ENCODE results near the gene ADAP2.
"Not testable (repeated sequence)": the region's sequence is repeated elsewhere in the genome, so short reads cannot be mapped to it uniquely, and the experiment has no call there.

ADAP2 gene

DNA sequence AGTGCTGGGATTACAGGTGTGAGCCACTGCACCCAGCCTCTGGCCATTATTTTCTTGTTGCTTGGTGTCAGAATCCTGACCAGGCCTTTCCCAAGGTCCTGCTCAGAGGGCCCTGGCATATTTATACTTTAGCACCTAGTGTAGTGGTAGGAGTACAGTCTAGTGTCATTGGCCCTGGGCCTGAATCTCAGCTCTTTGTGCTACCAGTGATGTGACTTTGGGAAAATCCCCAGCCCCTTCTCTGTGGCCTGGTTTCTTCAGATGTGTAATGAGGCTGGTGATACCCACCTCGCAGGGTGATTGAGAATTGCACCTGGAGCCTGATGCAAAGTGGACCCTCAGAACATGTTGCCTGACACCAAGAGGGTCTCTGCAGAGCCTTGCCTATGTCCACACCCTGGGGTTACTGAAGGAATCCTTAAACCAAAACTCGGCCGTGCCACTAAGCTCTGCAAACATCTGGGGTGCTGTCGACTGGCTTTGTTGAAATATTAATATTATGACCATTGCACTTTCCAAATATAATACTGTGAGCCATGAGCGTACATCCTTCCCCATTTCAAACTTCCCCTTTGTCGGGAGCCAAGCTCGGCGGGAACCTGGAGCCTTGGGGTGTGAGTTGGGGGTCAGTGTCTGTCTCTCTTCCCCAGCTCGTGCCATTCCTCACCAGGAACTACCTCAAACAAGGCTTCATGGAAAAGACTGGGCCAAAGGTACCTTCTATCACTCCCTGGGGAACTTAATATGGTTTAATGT lies 31.1 kb downstream of the ADAP2 start:
- no peak overlapping the region for H3K27ac ChIP-seq (ENCODE audit: insufficient read depth, low read length, poor library complexity, severe bottlenecking)
- no peak for DNase-seq

DNA sequence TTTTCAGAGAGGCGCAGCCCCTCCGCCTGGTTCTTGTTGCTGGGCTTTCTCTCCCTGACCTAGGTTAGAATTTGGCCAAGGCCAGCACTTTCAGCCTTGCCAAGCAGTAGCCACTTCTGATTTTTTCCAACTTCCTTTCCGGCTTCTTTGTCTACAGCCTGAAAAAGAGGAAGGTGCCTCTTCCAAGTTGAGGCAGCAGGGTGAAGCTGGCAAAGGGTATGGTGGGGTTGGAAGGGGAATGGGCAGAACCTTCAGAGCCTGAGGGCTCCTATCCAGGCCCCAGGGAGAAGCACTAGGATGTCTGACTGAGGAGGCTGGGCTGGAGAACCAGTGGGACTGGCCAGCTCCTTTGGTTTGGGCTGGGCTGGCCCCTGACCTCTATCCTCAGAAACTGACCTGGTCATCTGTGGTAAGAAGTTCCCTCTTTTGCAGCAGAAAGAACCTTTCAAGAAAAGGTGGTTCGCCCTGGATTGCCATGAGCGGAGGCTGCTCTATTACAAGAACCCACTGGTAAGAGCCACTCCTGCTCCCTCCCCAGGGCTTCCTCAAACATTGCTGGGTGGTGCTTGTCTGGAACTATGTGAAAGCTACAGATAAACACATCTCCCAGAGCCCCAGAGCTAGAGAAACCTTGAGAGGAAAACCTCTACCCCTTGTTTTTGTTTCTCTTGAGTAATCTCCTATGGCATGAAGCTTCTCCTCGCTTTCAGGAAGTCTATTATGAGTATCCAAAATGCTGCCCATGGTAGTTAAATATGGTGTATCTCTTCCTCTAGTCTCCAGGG lies 32.5 kb downstream of the ADAP2 start:
- no peak for DNase-seq
- Histone ChIP-seq H3K27ac (ENCODE audit: insufficient read depth, low read length, poor library complexity, severe bottlenecking) (no peak overlapping the region), H3K36me3 (ENCODE audit: control insufficient read depth, insufficient read depth, low read length) (no peaks in the 10 kb centered on the region), H3K9me3 (ENCODE audit: control insufficient read depth, low read length) (no peaks in the 10 kb centered on the region), H3K27me3 (replicated peaks; ENCODE audit: control insufficient read depth, insufficient read depth, low read length, poor library complexity, severe bottlenecking) (no peaks in the 10 kb centered on the region), H3K4me3 (ENCODE audit: insufficient read depth, low read depth, low read length, poor library complexity, severe bottlenecking) (no peak overlapping the region), H3K4me1 (ENCODE audit: control insufficient read depth, insufficient read depth, low read length, poor library complexity, severe bottlenecking) (no peaks in the 10 kb centered on the region)

More for the DNA sequence above, 31.1 kb downstream of the ADAP2 start:
- Histone ChIP-seq H3K4me1 (ENCODE audit: control insufficient read depth, insufficient read depth, low read length, poor library complexity, severe bottlenecking) (no peaks in the 10 kb centered on the region), H3K27me3 (replicated peaks; ENCODE audit: control insufficient read depth, insufficient read depth, low read length, poor library complexity, severe bottlenecking) (no peaks in the 10 kb centered on the region), H3K4me3 (ENCODE audit: insufficient read depth, low read depth, low read length, poor library complexity, severe bottlenecking) (no peak overlapping the region), H3K36me3 (ENCODE audit: control insufficient read depth, insufficient read depth, low read length) (no peaks in the 10 kb centered on the region), H3K9me3 (ENCODE audit: control insufficient read depth, low read length) (no peaks in the 10 kb centered on the region)

DNA sequence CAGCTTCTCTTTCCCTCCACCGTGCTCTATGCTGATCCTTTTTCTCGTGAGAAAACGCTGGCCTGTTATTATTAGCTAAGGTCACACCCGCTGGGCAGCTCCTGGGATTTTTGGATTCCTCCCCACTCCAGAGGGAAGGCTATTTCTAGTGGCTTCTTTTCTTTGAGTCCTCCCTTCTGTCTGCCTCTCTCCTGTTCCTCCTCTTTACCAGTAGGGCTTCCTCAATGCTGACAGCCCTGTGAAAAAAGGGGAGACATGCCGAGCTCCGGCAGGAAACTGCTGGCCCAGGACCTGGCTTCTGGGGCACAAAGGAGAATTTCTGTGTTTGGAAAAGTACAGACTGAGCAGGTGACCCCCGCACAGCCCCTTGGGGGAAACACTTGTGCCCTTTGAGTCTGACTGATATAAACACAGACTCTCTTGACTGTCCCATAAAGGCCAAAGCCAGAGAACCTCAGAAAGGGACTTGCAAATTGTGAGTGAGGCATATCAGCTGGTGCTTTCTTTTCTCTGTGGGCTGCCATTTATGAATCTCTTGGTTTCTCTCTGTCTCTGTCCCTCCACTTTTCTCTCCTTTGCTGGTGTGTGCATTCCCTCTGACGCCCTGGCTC lies 35.1 kb downstream of the ADAP2 start:
- no peak overlapping the region for H3K27ac ChIP-seq (ENCODE audit: insufficient read depth, low read length, poor library complexity, severe bottlenecking)
- H3K9me3 ChIP-seq (ENCODE audit: control insufficient read depth, low read length), result no peaks in the 10 kb centered on the region
- no peaks in the 10 kb centered on the region for H3K27me3 ChIP-seq (replicated peaks; ENCODE audit: control insufficient read depth, insufficient read depth, low read length, poor library complexity, severe bottlenecking)
- no peak overlapping the region for H3K4me3 ChIP-seq (ENCODE audit: insufficient read depth, low read depth, low read length, poor library complexity, severe bottlenecking)
- no peaks in the 10 kb centered on the region for H3K4me1 ChIP-seq (ENCODE audit: control insufficient read depth, insufficient read depth, low read length, poor library complexity, severe bottlenecking)
- H3K36me3 ChIP-seq (ENCODE audit: control insufficient read depth, insufficient read depth, low read length), result no peaks in the 10 kb centered on the region
- no peak for DNase-seq

DNA sequence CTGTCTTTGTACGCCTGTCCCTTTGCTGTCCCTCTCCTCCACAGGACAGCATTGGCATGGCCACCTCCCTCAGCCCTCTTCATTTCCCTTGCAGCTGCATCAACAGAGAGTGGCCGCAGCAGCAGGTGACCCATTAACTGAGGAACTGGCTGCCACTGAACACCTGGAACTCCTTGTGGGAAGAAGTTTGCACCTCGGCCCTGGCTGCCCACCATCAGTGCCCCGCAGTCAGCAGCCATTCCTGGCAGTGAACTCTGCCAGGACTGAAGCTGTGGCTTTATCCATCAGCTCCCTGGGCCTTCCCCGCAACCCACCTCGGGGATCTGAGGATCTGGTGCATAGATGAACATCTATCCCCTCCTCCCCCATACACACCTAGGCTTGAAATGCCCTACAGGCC lies 36.0 kb downstream of the ADAP2 start:
- Histone ChIP-seq H3K4me3 (ENCODE audit: insufficient read depth, low read depth, low read length, poor library complexity, severe bottlenecking) (no peak overlapping the region), H3K36me3 (ENCODE audit: control insufficient read depth, insufficient read depth, low read length) (no peaks in the 10 kb centered on the region), H3K27me3 (replicated peaks; ENCODE audit: control insufficient read depth, insufficient read depth, low read length, poor library complexity, severe bottlenecking) (no peaks in the 10 kb centered on the region), H3K27ac (ENCODE audit: insufficient read depth, low read length, poor library complexity, severe bottlenecking) (no peak overlapping the region), H3K4me1 (ENCODE audit: control insufficient read depth, insufficient read depth, low read length, poor library complexity, severe bottlenecking) (no peaks in the 10 kb centered on the region), H3K9me3 (ENCODE audit: control insufficient read depth, low read length) (no peaks in the 10 kb centered on the region)
- DNase-seq, result no peak

DNA sequence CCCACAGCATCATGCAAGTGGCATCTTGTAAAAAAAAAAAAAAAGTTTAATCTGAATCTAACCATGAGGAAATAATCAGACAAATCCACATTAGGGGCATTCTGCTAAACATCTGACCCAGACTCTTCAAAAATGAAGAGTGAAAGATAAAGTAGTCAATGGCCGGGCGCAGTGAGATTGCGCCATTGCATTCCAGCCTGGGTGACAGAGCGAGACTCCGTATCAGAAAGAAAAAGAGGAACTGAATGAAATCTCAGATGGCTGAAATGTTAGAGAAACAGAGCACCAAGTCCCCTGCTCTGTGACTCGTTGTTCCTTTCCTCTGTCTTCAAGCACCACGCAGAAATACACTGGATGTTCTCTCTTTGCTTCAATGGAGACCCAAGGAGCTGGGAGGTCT lies 36.4 kb downstream of the ADAP2 start:
- Histone ChIP-seq H3K36me3 (ENCODE audit: control insufficient read depth, insufficient read depth, low read length) (no peaks in the 10 kb centered on the region), H3K4me1 (ENCODE audit: control insufficient read depth, insufficient read depth, low read length, poor library complexity, severe bottlenecking) (no peaks in the 10 kb centered on the region), H3K4me3 (ENCODE audit: insufficient read depth, low read depth, low read length, poor library complexity, severe bottlenecking) (no peak overlapping the region), H3K9me3 (ENCODE audit: control insufficient read depth, low read length) (no peaks in the 10 kb centered on the region), H3K27ac (ENCODE audit: insufficient read depth, low read length, poor library complexity, severe bottlenecking) (no peak overlapping the region), H3K27me3 (replicated peaks; ENCODE audit: control insufficient read depth, insufficient read depth, low read length, poor library complexity, severe bottlenecking) (no peaks in the 10 kb centered on the region)
- no peak for DNase-seq

- H3K4me1 ChIP-seq (ENCODE audit: control insufficient read depth, insufficient read depth, low read length, poor library complexity, severe bottlenecking), result no peaks in the 10 kb centered on the region
- no peak for DNase-seq
- H3K4me3 ChIP-seq (ENCODE audit: insufficient read depth, low read depth, low read length, poor library complexity, severe bottlenecking), result no peak overlapping the region
- no peaks in the 10 kb centered on the region for H3K36me3 ChIP-seq (ENCODE audit: control insufficient read depth, insufficient read depth, low read length)
- H3K9me3 ChIP-seq (ENCODE audit: control insufficient read depth, low read length), result no peaks in the 10 kb centered on the region
- H3K27me3 ChIP-seq (replicated peaks; ENCODE audit: control insufficient read depth, insufficient read depth, low read length, poor library complexity, severe bottlenecking), result no peaks in the 10 kb centered on the region
- no peak overlapping the region for H3K27ac ChIP-seq (ENCODE audit: insufficient read depth, low read length, poor library complexity, severe bottlenecking)
Observed at GRCh38 chr17:30961209-30962188, 39.8 kb downstream of the ADAP2 start.

GRCh38 chr17:30964312-30964711 lies 42.6 kb downstream of the ADAP2 start:
- not testable (repeated sequence) for H3K27me3 ChIP-seq (replicated peaks; ENCODE audit: control insufficient read depth, insufficient read depth, low read length, poor library complexity, severe bottlenecking); H3K9me3 ChIP-seq (ENCODE audit: control insufficient read depth, low read length); H3K36me3 ChIP-seq (ENCODE audit: control insufficient read depth, insufficient read depth, low read length); H3K4me3 ChIP-seq (ENCODE audit: insufficient read depth, low read depth, low read length, poor library complexity, severe bottlenecking); H3K27ac ChIP-seq (ENCODE audit: insufficient read depth, low read length, poor library complexity, severe bottlenecking); H3K4me1 ChIP-seq (ENCODE audit: control insufficient read depth, insufficient read depth, low read length, poor library complexity, severe bottlenecking); DNase-seq

- DNase-seq, result no peak
- Histone ChIP-seq H3K4me1 (ENCODE audit: control insufficient read depth, insufficient read depth, low read length, poor library complexity, severe bottlenecking) (no peaks in the 10 kb centered on the region), H3K9me3 (ENCODE audit: control insufficient read depth, low read length) (no peaks in the 10 kb centered on the region), H3K36me3 (ENCODE audit: control insufficient read depth, insufficient read depth, low read length) (no peaks in the 10 kb centered on the region), H3K27ac (ENCODE audit: insufficient read depth, low read length, poor library complexity, severe bottlenecking) (no peak overlapping the region), H3K4me3 (ENCODE audit: insufficient read depth, low read depth, low read length, poor library complexity, severe bottlenecking) (no peak overlapping the region), H3K27me3 (replicated peaks; ENCODE audit: control insufficient read depth, insufficient read depth, low read length, poor library complexity, severe bottlenecking) (no peaks in the 10 kb centered on the region)
Observed at GRCh38 chr17:30964876-30965275, 43.1 kb downstream of the ADAP2 start.

DNA sequence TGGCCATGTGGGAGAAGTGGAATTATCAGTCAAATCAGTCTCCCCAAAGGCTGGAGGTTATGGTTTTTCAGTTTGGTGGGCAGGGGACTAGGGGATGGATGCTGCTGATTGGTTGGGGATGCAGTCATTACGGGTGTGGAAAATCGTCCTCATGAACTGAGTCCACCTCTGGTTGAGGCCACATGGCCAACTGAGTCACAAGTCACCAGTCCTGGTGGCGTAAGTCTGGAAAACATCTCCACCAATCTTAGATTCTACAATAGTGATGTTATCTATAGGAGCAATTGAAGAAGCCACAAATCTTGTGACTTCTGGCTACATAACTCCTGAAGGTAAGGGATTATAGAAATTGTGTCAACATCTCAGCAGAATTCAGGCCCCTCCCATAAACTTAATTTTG lies 43.9 kb downstream of the ADAP2 start:
- Histone ChIP-seq H3K4me1 (ENCODE audit: control insufficient read depth, insufficient read depth, low read length, poor library complexity, severe bottlenecking) (no peaks in the 10 kb centered on the region), H3K27me3 (replicated peaks; ENCODE audit: control insufficient read depth, insufficient read depth, low read length, poor library complexity, severe bottlenecking) (no peaks in the 10 kb centered on the region), H3K27ac (ENCODE audit: insufficient read depth, low read length, poor library complexity, severe bottlenecking) (no peak overlapping the region), H3K9me3 (ENCODE audit: control insufficient read depth, low read length) (no peaks in the 10 kb centered on the region), H3K36me3 (ENCODE audit: control insufficient read depth, insufficient read depth, low read length) (no peaks in the 10 kb centered on the region), H3K4me3 (ENCODE audit: insufficient read depth, low read depth, low read length, poor library complexity, severe bottlenecking) (no peak overlapping the region)
- DNase-seq, result no peak

Measured in effector memory CD4-positive, alpha-beta T cell (primary cell).